Hepatocyte (in vitro differentiated cells): ENCODE data around the gene RALGAPA2.

Experiments
- CTCF ChIP-seq: fragments of 200-600 bp; sonication (generic); IDR thresholded peaks from 2 replicates; pipeline ENCODE4 v1.5.1; 2016; ENCODE audit warnings: antibody characterized with exemption, mild to moderate bottlenecking; ENCODE audit not compliant: poor library complexity
- EZH2phosphoT487 ChIP-seq: fragments of 200-600 bp; sonication (generic); IDR thresholded peaks from one replicate; pipeline ENCODE4 v1.6.1; 2018; ENCODE audit warnings: antibody characterized with exemption, mild to moderate bottlenecking, low read depth, moderate library complexity; ENCODE audit not compliant: unreplicated experiment, severe bottlenecking

DNA sequence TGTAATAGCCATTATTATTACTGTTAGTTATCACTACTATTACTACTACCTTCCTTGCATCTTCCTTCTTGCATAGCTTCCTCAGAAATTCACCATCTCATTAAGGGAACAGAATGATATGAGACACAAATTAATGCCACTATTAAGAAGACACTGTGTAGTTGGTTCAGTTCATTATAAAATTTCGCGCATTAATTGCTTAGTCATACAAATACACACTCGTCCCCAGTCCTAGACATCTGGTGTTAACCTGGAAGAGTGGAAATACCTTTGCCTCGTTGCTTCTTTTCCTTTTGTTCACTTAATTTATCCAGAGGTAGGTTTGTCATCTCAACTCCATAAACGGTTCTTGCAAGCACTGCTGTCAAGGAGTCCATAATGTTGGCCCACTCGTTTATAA lies 107.5 kb downstream of the RALGAPA2 start:
- TF ChIP-seq CTCF (no peak), EZH2phosphoT487 (no peak)
